Sigmoid colon (tissue), 4 donors: ENCODE measurements around the gene LMO7.

Experiments used
- CTCF ChIP-seq, 4 experiments: fragments of 450-650 bp in 3 of 4; fragments of 200-600 bp in 1 of 4; IDR thresholded peaks; one replicate each; pipeline ENCODE4 v1.5.1; 2016 to 2019; ENCODE audit warnings: antibody characterized with exemption in 4 of 4, mild to moderate bottlenecking in 3 of 4, moderate library complexity in 2 of 4
- POLR2A ChIP-seq, 2 donors: fragments of 450-650 bp; IDR thresholded peaks; one replicate each; pipeline ENCODE4 v1.6.1; 2016; ENCODE audit warnings: antibody characterized with exemption in 2 of 2, mild to moderate bottlenecking in 2 of 2, moderate library complexity in 2 of 2
- POLR2AphosphoS5 ChIP-seq, 4 donors: sonication (generic); formaldehyde crosslinking; IDR thresholded peaks; one replicate each; pipeline ENCODE4 v1.6.1; 2017; ENCODE audit warnings: antibody characterized with exemption in 4 of 4

- no peak for TF ChIP-seq CTCF (IDR thresholded peaks at IDR 0.05)
- no peak for TF ChIP-seq POLR2A (IDR thresholded peaks at IDR 0.05)
- no peak for TF ChIP-seq POLR2AphosphoS5 (IDR thresholded peaks at IDR 0.05)
Measured at GRCh38 chr13:75872980-75873379, 236.8 kb downstream of the LMO7 start.
